COLO668 (cell line): Measurements from ENCODE around the gene PTMA.
A peak's percentile ranks its signal among the peaks of the same experiment; 100 is the strongest.
"Not testable (repeated sequence)": the region's sequence is repeated elsewhere in the genome, so short reads cannot be mapped to it uniquely, and the experiment has no call there.

Source experiments
- DNase-seq: peaks from one replicate; lab custom pipeline; 2025; ENCODE audit not compliant: unreplicated experiment; lab: John Stamatoyannopoulos, UW

PTMA gene

GRCh38 chr2:231691251-231691772 lies 17.0 kb upstream of the PTMA start:
- no peak for DNase-seq

DNA sequence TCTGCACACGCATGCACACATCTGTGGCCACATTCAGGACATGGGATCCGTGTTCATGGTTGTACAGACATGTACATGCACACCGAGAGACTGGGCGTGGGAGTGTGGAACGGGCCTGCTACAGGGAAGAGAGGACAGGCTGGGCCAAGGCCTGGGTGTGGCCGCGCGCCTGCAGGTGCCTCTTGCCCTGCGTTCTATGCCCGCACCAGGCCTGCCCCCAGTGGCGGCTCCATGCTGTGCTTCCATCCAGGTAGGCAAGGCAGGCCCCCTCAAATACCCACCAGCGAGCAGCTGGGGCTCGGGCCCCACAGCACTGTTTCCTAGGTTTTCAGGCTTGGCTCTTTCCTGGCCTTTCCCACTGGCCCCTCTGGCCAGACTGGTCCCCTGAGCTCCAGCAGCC lies 15.5 kb upstream of the PTMA start:
- DNase-seq = peak; percentile 30

- no peak for DNase-seq
Observed at GRCh38 chr2:231693956-231694355, 14.4 kb upstream of the PTMA start.

DNA sequence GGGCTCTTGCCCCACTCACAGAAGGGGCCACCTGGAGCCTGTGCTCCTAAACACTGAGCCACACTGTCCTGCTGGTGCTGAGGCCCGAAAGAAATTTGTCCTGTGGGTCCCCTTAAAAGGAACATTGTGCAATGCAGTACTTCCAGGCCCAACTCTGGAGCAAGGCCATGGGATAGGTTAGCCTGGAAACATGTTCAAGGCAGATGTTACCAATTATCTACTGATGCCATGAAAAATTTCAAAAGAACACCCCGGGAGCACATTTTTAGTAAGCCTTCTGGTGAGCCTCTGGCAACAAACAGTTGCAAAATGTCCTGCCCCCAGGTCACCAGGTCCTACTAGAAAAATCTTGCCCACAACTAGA lies 12.3 kb upstream of the PTMA start:
- no peak for DNase-seq

DNA sequence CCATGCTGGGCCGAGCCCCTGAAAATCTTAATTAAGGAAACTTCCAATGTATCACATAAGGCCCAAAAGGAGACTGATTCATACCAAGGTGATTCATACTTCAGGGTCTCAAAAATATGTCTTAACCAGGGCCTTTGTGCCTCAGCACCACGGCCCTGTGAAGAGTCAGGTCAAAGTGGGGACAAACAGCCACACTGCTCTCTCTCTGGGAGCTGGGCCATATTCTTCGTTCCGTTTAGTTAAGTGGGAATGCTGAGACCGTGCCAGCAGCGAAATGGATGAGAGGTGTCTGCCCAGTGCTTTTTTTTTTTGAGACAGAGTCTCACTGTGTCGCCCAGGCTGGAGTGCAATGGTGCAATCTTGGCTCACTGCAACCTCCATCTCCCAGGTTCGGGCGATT lies 9.3 kb upstream of the PTMA start:
- no peak for DNase-seq

- DNase-seq = peak; percentile 22
Observed at GRCh38 chr2:231701456-231702373, 6.6 kb upstream of the PTMA start.

DNA sequence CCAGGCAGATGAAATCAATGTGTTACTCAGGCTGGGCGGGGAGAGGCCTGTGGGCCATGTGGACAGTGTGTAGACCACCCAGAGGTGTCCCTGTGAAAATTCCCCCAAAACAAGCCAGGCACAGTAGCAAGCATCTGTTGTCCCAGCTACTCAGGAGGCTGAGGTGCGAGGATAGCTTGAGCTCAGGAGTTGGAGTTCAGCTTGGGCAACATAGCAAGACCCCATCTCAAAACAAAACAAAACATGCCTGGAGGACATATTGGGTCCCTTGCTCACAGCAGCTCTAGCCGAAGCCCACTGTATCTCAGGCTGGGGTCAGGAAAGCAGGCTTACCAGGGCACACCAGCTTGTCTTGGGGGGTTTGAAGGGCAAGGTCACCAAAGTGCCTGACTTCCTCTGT lies 4.3 kb upstream of the PTMA start:
- no peak for DNase-seq

GRCh38 chr2:231706731-231707624 lies 1.3 kb upstream of the PTMA start:
- peak; percentile 97 for DNase-seq

GRCh38 chr2:231707625-231707926 lies 749 bp upstream of the PTMA start:
- DNase-seq = peak; percentile 70

DNA sequence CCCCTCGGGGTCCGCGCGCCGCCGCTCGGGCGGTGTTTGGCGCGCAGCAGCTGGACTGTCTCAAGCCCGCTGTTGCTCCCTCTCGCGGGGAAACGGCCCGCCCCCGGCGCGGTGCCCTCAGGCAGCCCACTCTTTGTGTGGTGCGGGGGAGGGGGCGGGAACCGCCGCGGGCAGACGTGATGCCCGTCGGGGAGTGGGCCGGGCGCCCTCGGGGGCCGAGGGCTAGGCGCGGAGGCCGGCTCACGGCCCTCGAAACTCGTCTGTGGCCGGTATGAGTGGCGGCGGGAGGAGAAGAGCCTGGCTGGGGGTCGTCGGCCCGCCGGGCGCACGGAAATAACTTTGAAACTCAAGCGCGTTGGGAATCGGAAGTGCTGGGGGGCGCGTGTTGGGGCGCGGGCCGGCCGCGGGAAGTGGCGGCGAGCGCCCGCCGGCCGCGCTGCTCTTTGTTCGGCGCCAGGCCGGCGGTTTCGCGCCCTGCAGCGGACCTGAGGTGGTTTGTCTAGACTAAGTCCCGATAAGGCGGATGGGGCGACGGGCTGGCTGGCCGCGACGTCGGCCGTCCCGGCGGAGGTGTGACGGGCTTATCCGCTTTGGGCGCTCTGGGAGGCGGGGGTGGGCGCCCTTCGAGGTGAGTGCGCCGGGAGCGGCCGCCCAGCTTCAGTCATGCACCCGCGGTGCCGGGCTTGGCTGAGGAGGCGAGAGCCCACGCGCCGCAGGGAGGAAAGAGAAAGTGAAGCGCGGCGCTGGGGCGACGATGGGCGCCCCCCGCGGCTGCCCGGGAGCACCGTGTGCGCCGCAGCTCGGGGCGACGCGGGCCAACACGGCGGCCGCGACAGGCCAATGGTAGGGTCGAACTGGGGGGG lies 679 bp downstream of the PTMA start:
- peak; percentile 65 for DNase-seq

- DNase-seq = peak; percentile 65
Observed at GRCh38 chr2:231709636-231709980, 1.3 kb downstream of the PTMA start.

DNA sequence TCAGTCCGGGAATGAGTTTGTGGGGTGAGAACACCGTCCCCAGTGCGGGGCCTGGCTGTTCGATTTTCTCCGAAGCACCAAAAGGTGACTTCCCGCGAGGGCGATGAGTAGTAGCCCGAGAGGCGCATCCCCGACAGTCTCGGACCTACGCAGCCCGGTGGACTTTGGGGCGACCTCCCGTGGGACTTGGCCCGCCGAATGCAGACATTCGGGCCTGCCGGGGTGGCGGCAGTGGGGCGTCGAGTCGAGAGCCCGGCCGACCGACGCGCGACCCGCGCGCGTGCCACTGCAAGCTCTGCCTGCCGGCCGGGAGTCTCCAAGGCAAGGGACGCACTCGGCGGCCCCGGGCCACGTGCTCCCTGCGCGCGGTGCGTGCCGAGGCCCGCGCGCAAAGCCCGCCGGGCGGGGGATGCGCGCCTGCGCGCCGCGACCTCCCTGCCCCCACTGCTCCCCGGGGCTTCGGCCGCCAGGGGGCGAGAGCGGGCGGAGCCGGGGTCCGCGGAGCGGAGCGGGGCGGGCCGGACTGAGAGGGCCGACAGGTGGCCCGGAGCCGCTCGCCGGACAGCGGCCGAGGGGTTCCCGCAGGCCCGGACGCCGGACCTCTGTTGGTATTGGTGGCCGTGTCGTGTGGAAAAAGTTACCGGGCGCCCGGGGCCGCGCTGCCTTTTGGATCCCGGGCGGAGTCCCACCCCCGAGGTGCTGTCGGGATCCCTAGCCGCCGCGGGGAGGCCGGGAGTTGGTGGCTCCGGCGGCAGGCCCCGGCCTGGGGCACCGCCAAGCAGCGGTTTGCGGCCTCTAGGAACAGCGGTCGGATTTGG lies 1.9 kb downstream of the PTMA start:
- DNase-seq = peak; percentile 94

- peak; percentile 47 for DNase-seq
Observed at GRCh38 chr2:231710799-231711676, 2.7 kb downstream of the PTMA start.

GRCh38 chr2:231711677-231712450 lies 3.5 kb downstream of the PTMA start:
- DNase-seq = no peak

GRCh38 chr2:231712451-231713021 lies 4.2 kb downstream of the PTMA start:
- DNase-seq = not testable (repeated sequence)

DNA sequence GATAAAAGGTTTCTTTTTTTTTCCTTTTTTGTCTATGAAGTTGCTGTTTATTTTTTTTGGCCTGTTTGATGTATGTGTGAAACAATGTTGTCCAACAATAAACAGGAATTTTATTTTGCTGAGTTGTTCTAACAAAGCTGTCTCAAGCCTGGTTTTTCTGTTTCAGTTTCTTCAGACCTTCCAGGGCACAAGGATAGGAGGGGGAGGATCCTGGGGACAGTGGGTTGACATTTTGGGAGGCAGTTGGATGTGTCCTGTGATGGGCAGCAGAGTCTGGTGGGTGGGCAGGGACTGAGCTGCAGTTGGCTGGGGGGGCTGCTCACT lies 5.0 kb downstream of the PTMA start:
- DNase-seq = not testable (repeated sequence)

DNA sequence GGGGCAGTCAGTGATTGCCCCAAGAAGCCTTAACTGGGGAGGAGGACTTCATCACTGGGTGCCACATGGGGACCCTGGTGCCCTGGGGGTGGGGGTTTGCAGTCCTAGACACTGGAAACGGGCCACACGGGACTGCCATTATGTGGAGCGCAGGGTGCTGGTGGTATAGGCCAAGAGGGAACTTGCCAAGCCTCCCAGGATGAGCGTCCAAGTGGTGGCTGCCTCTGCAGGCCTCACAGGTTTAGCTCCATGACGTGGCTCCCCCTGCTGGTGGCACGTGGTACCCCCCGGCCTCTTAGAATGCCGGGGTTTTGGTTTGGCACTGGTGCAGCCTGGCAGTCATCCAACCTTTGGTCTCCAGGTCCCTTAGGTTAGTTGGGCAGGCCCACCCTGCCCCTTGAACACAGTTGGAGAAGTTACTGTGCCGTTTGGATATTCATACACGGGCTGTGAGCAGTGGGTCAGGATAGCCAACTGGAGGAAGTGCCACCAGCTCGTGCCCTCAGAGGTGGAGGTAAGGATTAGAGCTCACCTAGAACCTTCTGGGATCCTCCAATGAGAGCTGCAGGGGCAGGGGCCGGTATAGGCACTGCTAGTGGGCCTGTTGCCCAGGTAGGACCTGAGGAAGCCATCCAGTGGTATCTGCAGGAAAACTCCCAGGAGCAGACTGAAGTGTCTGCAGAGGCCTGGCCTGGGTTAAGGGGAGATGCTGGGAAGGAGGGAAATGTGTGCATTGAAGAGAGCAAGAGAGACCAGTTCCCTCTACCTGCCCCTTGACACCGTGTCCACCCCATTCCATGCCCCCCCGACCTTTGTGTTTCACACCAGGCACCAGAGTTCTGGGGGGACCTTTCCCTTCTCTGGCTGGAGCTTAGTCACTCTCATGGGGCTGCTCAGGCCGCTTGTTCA lies 5.7 kb downstream of the PTMA start:
- DNase-seq = peak; percentile 88
